Measurements from ENCODE around the gene CAND2. TPM values are rescaled to one million over a fixed set of nuclear protein-coding genes. Genes with fewer than 3 reads are reported as not detected.

Gene CAND2
- polyA plus RNA-seq, 1 of the 3 experiments (the other 2 are of a cell fraction): 1.5 TPM

DNA sequence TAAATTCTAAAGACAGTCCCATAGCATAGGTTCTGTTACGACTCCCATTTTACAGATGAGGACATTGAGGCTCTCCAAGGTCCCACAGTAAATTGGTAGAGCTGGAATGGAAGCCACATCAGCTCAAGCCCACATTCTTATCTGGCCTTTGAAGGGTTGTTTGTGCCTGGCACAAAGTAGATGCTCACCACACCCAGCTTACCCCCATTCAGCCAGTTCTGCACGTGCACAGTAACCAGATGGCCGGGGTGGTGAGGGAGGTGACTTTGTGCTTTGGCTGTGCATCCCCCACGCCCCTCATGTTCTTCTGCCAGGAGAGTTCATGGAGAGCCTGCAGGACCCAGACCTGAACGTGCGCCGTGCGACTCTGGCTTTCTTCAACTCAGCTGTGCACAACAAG is 28.7 kb downstream of the CAND2 start:
- H3K9me3 ChIP-seq: no peaks in the 10 kb centered on the region
- H4K20me1 ChIP-seq (ENCODE audit: insufficient read depth): no peaks in the 10 kb centered on the region
- POLR2A ChIA-PET: no interaction called here
- H3K4me1 ChIP-seq (ENCODE audit: control insufficient read depth in 1 of 2, insufficient read depth in 2 of 2, low read depth in 1 of 2, low read length in 1 of 2): no peaks in the 10 kb centered on the region
- H3K4me3 ChIP-seq (ENCODE audit: low read depth in 2 of 2, low read length in 1 of 2): no peak overlapping the region
- TF ChIP-seq FOSL2 (IDR thresholded peaks at IDR 0.05; ENCODE audit: borderline replicate concordance, low read depth) (no peak), JUND (IDR thresholded peaks at IDR 0.05) (no peak), FOXM1 (IDR thresholded peaks at IDR 0.05; ENCODE audit: low read depth) (no peak), SIN3A (IDR thresholded peaks at IDR 0.05; ENCODE audit: borderline replicate concordance, low read depth, low read length) (no peak)
- TF ChIP-seq, protein P1, sequence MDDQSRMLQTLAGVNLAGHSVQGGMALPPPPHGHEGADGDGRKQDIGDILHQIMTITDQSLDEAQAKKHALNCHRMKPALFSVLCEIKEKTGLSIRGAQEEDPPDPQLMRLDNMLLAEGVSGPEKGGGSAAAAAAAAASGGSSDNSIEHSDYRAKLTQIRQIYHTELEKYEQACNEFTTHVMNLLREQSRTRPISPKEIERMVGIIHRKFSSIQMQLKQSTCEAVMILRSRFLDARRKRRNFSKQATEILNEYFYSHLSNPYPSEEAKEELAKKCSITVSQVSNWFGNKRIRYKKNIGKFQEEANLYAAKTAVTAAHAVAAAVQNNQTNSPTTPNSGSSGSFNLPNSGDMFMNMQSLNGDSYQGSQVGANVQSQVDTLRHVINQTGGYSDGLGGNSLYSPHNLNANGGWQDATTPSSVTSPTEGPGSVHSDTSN (IDR thresholded peaks at IDR 0.05): no peak
- TF ChIP-seq, protein P2, sequence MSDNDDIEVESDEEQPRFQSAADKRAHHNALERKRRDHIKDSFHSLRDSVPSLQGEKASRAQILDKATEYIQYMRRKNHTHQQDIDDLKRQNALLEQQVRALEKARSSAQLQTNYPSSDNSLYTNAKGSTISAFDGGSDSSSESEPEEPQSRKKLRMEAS (IDR thresholded peaks at IDR 0.05; ENCODE audit: low read depth): no peak
- WGBS (ENCODE audit: low lambda C conversion rate): 81% methylated on average over 8 of the region's 8 CpGs
- no peaks in the 10 kb centered on the region for H3K9me2 ChIP-seq
- peaks cover 0 to 4% of the 10 kb centered on the region in 2 experiments for H3K36me3 ChIP-seq (replicated peaks in 1 of 2; ENCODE audit: control insufficient read depth in 1 of 2, insufficient read depth in 2 of 2, low read length in 1 of 2)
- no peak for DNase-seq
- H2AFZ ChIP-seq (ENCODE audit: low read depth): no peak overlapping the region
- H3K27ac ChIP-seq (ENCODE audit: low read depth in 2 of 2, low read length in 1 of 2): no peak overlapping the region
- CTCF ChIA-PET: interaction anchor here (1.6 kb wide), 1 partner anchor 28 kb away, joined by 3 read pairs; no protein-coding TSS in a partner anchor
- H3K27me3 ChIP-seq (ENCODE audit: insufficient read depth): no peaks in the 10 kb centered on the region
- H3K79me2 ChIP-seq (ENCODE audit: insufficient read depth): no peaks in the 10 kb centered on the region
- H3K9ac ChIP-seq: no peak overlapping the region
- no peak overlapping the region for H3K4me2 ChIP-seq
- H3F3A ChIP-seq (replicated peaks; ENCODE audit: insufficient read depth): peaks cover 5% of the 10 kb centered on the region

DNA sequence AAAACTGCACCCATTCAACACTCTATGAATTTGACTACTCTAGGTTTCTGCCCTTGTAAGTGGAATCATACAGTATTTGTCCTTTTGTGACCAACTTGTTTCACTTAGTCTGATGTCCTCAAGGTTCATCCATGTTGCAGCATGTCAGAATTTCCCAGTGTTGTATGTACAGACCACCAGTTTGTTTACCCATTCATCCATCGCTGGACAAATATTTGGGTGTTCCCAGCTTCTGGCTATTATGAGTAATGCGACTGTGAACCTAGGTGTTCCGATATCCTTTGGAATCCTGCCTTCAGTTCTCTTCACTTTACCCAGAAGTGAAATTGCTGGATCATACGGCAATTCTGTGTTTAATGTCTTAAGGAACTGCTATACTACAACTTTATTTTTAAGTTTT is 32.3 kb downstream of the CAND2 start:
- POLR2A ChIA-PET: no interaction called here
- no peak overlapping the region for H3K9ac ChIP-seq

DNA sequence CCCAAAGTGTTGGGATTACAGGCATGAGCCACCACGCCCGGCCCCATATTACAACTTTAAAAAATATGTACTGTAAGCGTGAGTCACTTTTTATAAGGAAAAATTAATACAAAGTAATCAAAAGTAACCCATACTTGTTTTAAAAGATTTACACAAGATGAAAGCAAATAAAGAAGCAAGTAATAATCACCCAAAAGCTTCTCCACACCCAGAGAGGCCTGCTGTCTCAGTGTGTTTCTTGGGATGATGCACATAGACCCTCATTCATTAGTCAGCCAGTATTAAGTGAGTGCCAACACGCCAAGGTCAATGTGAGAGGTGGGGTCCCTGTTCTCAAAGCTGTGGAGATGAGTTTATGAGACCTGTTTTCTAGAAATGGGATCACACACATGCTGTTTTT is 32.9 kb downstream of the CAND2 start:
- TF ChIP-seq SIN3A (IDR thresholded peaks at IDR 0.05; ENCODE audit: borderline replicate concordance, low read depth, low read length) (no peak), ELF1 (IDR thresholded peaks at IDR 0.05) (no peak), RAD21 (IDR thresholded peaks at IDR 0.05; ENCODE audit: low read length) (no peak), YY1 (IDR thresholded peaks at IDR 0.05; ENCODE audit: low read depth) (no peak)
- TF ChIP-seq, protein P3, sequence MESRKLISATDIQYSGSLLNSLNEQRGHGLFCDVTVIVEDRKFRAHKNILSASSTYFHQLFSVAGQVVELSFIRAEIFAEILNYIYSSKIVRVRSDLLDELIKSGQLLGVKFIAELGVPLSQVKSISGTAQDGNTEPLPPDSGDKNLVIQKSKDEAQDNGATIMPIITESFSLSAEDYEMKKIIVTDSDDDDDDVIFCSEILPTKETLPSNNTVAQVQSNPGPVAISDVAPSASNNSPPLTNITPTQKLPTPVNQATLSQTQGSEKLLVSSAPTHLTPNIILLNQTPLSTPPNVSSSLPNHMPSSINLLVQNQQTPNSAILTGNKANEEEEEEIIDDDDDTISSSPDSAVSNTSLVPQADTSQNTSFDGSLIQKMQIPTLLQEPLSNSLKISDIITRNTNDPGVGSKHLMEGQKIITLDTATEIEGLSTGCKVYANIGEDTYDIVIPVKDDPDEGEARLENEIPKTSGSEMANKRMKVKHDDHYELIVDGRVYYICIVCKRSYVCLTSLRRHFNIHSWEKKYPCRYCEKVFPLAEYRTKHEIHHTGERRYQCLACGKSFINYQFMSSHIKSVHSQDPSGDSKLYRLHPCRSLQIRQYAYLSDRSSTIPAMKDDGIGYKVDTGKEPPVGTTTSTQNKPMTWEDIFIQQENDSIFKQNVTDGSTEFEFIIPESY (IDR thresholded peaks at IDR 0.05; ENCODE audit: borderline replicate concordance, low read depth): no peak
- TF ChIP-seq, protein P4, sequence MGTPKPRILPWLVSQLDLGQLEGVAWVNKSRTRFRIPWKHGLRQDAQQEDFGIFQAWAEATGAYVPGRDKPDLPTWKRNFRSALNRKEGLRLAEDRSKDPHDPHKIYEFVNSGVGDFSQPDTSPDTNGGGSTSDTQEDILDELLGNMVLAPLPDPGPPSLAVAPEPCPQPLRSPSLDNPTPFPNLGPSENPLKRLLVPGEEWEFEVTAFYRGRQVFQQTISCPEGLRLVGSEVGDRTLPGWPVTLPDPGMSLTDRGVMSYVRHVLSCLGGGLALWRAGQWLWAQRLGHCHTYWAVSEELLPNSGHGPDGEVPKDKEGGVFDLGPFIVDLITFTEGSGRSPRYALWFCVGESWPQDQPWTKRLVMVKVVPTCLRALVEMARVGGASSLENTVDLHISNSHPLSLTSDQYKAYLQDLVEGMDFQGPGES (IDR thresholded peaks at IDR 0.05; ENCODE audit: low read depth, low read length): no peak
- TF ChIP-seq, protein P5, sequence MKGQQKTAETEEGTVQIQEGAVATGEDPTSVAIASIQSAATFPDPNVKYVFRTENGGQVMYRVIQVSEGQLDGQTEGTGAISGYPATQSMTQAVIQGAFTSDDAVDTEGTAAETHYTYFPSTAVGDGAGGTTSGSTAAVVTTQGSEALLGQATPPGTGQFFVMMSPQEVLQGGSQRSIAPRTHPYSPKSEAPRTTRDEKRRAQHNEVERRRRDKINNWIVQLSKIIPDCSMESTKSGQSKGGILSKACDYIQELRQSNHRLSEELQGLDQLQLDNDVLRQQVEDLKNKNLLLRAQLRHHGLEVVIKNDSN (IDR thresholded peaks at IDR 0.05; ENCODE audit: borderline replicate concordance, low read depth): no peak

More for the DNA sequence above, 32.3 kb downstream of the CAND2 start:
- H3K4me3 ChIP-seq (ENCODE audit: low read depth in 2 of 2, low read length in 1 of 2): no peak overlapping the region
- CTCF ChIA-PET: no interaction called here
- peaks cover 24% of the 10 kb centered on the region for H3F3A ChIP-seq (replicated peaks; ENCODE audit: insufficient read depth)
- no peaks in the 10 kb centered on the region for H3K9me2 ChIP-seq
- H4K20me1 ChIP-seq (ENCODE audit: insufficient read depth): 0 out of 2 replicates have a peak, but pooled peaks cover 2% of the 10 kb centered on the region
- no peaks in the 10 kb centered on the region for H3K4me1 ChIP-seq (ENCODE audit: control insufficient read depth in 1 of 2, insufficient read depth in 2 of 2, low read depth in 1 of 2, low read length in 1 of 2)
- H3K9me3 ChIP-seq: no peaks in the 10 kb centered on the region
- WGBS (ENCODE audit: low lambda C conversion rate): 94% methylated on average over 4 of the region's 4 CpGs
- H3K27me3 ChIP-seq (ENCODE audit: insufficient read depth): no peaks in the 10 kb centered on the region
- no peak for DNase-seq
- no peak overlapping the region for H3K4me2 ChIP-seq
- H3K27ac ChIP-seq (ENCODE audit: low read depth in 2 of 2, low read length in 1 of 2): no peak overlapping the region
- no peak overlapping the region for H2AFZ ChIP-seq (ENCODE audit: low read depth)
- H3K36me3 ChIP-seq (replicated peaks in 1 of 2; ENCODE audit: control insufficient read depth in 1 of 2, insufficient read depth in 2 of 2, low read length in 1 of 2): peaks cover 14 to 33% of the 10 kb centered on the region in 2 experiments
- TF ChIP-seq SMC3 (IDR thresholded peaks at IDR 0.05; ENCODE audit: low read depth, low read length): no peak
- TF ChIP-seq TEAD4 (IDR thresholded peaks at IDR 0.05; ENCODE audit: borderline replicate concordance, insufficient read depth): no peak
- no peaks in the 10 kb centered on the region for H3K79me2 ChIP-seq (ENCODE audit: insufficient read depth)

More for the DNA sequence above, 32.9 kb downstream of the CAND2 start:
- H3K79me2 ChIP-seq (ENCODE audit: insufficient read depth): no peaks in the 10 kb centered on the region
- H3K4me3 ChIP-seq (ENCODE audit: low read depth in 2 of 2, low read length in 1 of 2): no peak overlapping the region
- peaks cover 20 to 40% of the 10 kb centered on the region in 2 experiments for H3K36me3 ChIP-seq (replicated peaks in 1 of 2; ENCODE audit: control insufficient read depth in 1 of 2, insufficient read depth in 2 of 2, low read length in 1 of 2)
- no peak overlapping the region for H3K9ac ChIP-seq
- peaks cover 24% of the 10 kb centered on the region for H3F3A ChIP-seq (replicated peaks; ENCODE audit: insufficient read depth)
- H3K4me1 ChIP-seq (ENCODE audit: control insufficient read depth in 1 of 2, insufficient read depth in 2 of 2, low read depth in 1 of 2, low read length in 1 of 2): no peaks in the 10 kb centered on the region
- no peak overlapping the region for H3K27ac ChIP-seq (ENCODE audit: low read depth in 2 of 2, low read length in 1 of 2)
- H3K27me3 ChIP-seq (ENCODE audit: insufficient read depth): no peaks in the 10 kb centered on the region
- H2AFZ ChIP-seq (ENCODE audit: low read depth): no peak overlapping the region
- ChIA-PET POLR2A (no interaction called here), CTCF (interaction anchor here (1.2 to 1.9 kb wide), 3 partner anchors 12 to 62 kb away, joined by 4 to 13 read pairs (median 5); partner anchors contain the start of gene RPL32)
- WGBS (ENCODE audit: low lambda C conversion rate): 89% methylated on average over 4 of the region's 4 CpGs
- no peak overlapping the region for H3K4me2 ChIP-seq
- no peak for DNase-seq
- H4K20me1 ChIP-seq (ENCODE audit: insufficient read depth): peaks cover 9% of the 10 kb centered on the region; the same call in 1 of the 2 replicates
- no peaks in the 10 kb centered on the region for H3K9me3 ChIP-seq
- no peaks in the 10 kb centered on the region for H3K9me2 ChIP-seq
